HepG2 (cell line): Measurements from ENCODE around the gene CORO1C. TPM values are rescaled to one million over a fixed set of nuclear protein-coding genes. Genes with fewer than 3 reads are reported as not detected.
"Not testable (repeated sequence)": the region's sequence is repeated elsewhere in the genome, so short reads cannot be mapped to it uniquely, and the experiment has no call there.

Experiments used
- ATAC-seq: fragments of 200-7000 bp; cut with Tn5 transposase; 3 replicates; pipeline ENCODE4 v1.9.1; 2020; ENCODE audit warnings: mild to moderate bottlenecking, moderate library complexity
- BruUV-seq: library from RNA; stranded (reverse); fragments of 400-500 nt; replicated peaks from 2 replicates; lab custom pipeline; 2021; lab: Mats Ljungman, UMichigan
- CTCF ChIA-PET: fragments of 300-600 bp; formaldehyde crosslinking; extraction: SDS; loops from one replicate; lab custom pipeline; 2021; ENCODE audit warnings: low total read pairs, inconsistent platforms, low intra/inter-chr PET ratio; lab: Yijun Ruan, JAX
- POLR2A ChIA-PET: fragments of 350-600 bp; sonication (Branson Sonifier 250); formaldehyde crosslinking; loops from one replicate; lab custom pipeline; 2020; ENCODE audit warnings: antibody characterized with exemption, inconsistent platforms; lab: Yijun Ruan, JAX
- DNase-seq: peaks from one replicate; pipeline ENCODE4 v3.0.0-alpha.2; 2015; ENCODE audit warnings: low spot score
- FAIRE-seq: peaks from 3 replicates; lab custom pipeline; 2011; peaks lifted over from hg19 to GRCh38; lab: Jason Lieb, UNC
- H2AFZ ChIP-seq: one replicate; pipeline ENCODE4 v1.6.1; 2011; ENCODE audit warnings: low read length, inconsistent platforms
- H3K27ac ChIP-seq: fragments of 300-600 bp; 3 replicates; pipeline ENCODE4 v1.8.0; 2011; ENCODE audit warnings: mixed run types, mild to moderate bottlenecking, mixed read lengths, low read length, inconsistent platforms; ENCODE audit not compliant: insufficient read depth; ENCODE audit errors: extremely low read length
- H3K27me3 ChIP-seq, 2 experiments: fragments of 200-600 bp in 1 of 2; 2 replicates in 1 of 2; 3 replicates in 1 of 2; pipeline versions ENCODE4 v1.6.0 to v1.8.0; 2011; ENCODE audit warnings: low read length in 2 of 2, mild to moderate bottlenecking in 2 of 2, moderate library complexity in 2 of 2, inconsistent platforms in 1 of 2; ENCODE audit not compliant: insufficient read depth in 2 of 2, control insufficient read depth in 1 of 2
- H3K36me3 ChIP-seq, 2 experiments: fragments of 200-600 bp in 1 of 2; replicated peaks in 1 of 2; 2 replicates in 1 of 2; 3 replicates in 1 of 2; pipeline versions ENCODE4 v1.5.1 to v1.8.0; 2011; ENCODE audit warnings: low read length in 2 of 2, inconsistent platforms in 1 of 2; ENCODE audit not compliant: insufficient read depth in 2 of 2, control insufficient read depth in 1 of 2
- H3K4me1 ChIP-seq: 2 replicates; pipeline ENCODE4 v1.5.1; 2012; ENCODE audit warnings: low read length, inconsistent platforms; ENCODE audit not compliant: insufficient read depth
- H3K4me2 ChIP-seq: 2 replicates; pipeline ENCODE4 v1.6.0; 2011; ENCODE audit warnings: low read depth, low read length, inconsistent platforms
- H3K4me3 ChIP-seq, 3 experiments: fragments of 200-600 bp in 1 of 3; sonication (generic), shearing (Covaris generic) in 1 of 3; replicated peaks in 1 of 3; 2 replicates each; pipeline ENCODE4 v1.5.1; 2011 to 2016; ENCODE audit warnings: low read length in 3 of 3, inconsistent platforms in 2 of 3, low read depth in 2 of 3, mild to moderate bottlenecking in 2 of 3, control low read depth in 1 of 3, mixed read lengths in 1 of 3; ENCODE audit not compliant: insufficient read depth in 1 of 3
- H3K79me2 ChIP-seq: one replicate; pipeline ENCODE4 v1.6.1; 2011; ENCODE audit warnings: low read length, inconsistent platforms; ENCODE audit not compliant: insufficient read depth
- H3K9ac ChIP-seq: 2 replicates; pipeline ENCODE4 v1.6.0; 2011; ENCODE audit warnings: mild to moderate bottlenecking, low read depth, low read length, inconsistent platforms; ENCODE audit not compliant: insufficient read depth
- H3K9me3 ChIP-seq: 2 replicates; pipeline ENCODE4 v1.5.1; 2012; ENCODE audit warnings: mild to moderate bottlenecking, low read length
- H4K20me1 ChIP-seq: 2 replicates; pipeline ENCODE4 v1.6.0; 2011; ENCODE audit warnings: inconsistent platforms, mild to moderate bottlenecking, low read length, moderate library complexity; ENCODE audit not compliant: insufficient read depth
- FOXP1 ChIP-seq, 2 experiments: fragments of 450-650 bp in 1 of 2; IDR thresholded peaks; 2 replicates each; pipeline ENCODE4 v1.6.1; 2017 to 2018; ENCODE audit warnings: antibody characterized with exemption in 1 of 2
- HHEX ChIP-seq: IDR thresholded peaks from 2 replicates; pipeline ENCODE4 v1.6.1; 2016; ENCODE audit warnings: control low read depth
- IRF9 ChIP-seq: sonication (generic); formaldehyde crosslinking; IDR thresholded peaks from 2 replicates; pipeline ENCODE4 v1.8.0; 2022; ENCODE audit warnings: missing genetic modification reagents, mild to moderate bottlenecking, borderline replicate concordance
- KDM5B ChIP-seq: sonication (generic); formaldehyde crosslinking; IDR thresholded peaks from 2 replicates; pipeline ENCODE4 v1.4.0; 2020; ENCODE audit warnings: missing genetic modification reagents, mild to moderate bottlenecking, borderline replicate concordance
- MTA3 ChIP-seq: sonication (generic); formaldehyde crosslinking; IDR thresholded peaks from 2 replicates; pipeline ENCODE4 v1.4.0; 2020; ENCODE audit warnings: missing genetic modification reagents
- SSRP1 ChIP-seq: IDR thresholded peaks from 2 replicates; pipeline ENCODE4 v1.6.1; 2016; ENCODE audit warnings: control low read depth
- ZFP36L1 ChIP-seq: sonication (generic); formaldehyde crosslinking; IDR thresholded peaks from 2 replicates; pipeline ENCODE4 v1.8.0; 2022; ENCODE audit warnings: mild to moderate bottlenecking, missing genetic modification reagents, moderate library complexity
- ZMAT5 ChIP-seq: sonication (generic); formaldehyde crosslinking; IDR thresholded peaks from 2 replicates; pipeline ENCODE4 v1.5.0; 2020; ENCODE audit warnings: mild to moderate bottlenecking, low read depth, missing genetic modification reagents, borderline replicate concordance
- ZNF740 ChIP-seq: sonication (generic); formaldehyde crosslinking; IDR thresholded peaks from 2 replicates; pipeline ENCODE4 v1.4.0; 2020; ENCODE audit warnings: missing genetic modification reagents
- WGBS: methylation state at CpG from one replicate; pipeline ENCODE4 v1.1.6; 2017; ENCODE audit warnings: low lambda C conversion rate; 5-methylcytosine and 5-hydroxymethylcytosine counted together
- in situ Hi-C: cut with HindIII; loops from 2 replicates; pipeline ENCODE4 v1.10.0; 2017; ENCODE audit warnings: low pct_unique_long_range_greater_than_20kb; ENCODE audit not compliant: extremely low pct_ligation_motif_present
- intact Hi-C: fragments of 100-400 bp; cut with micrococcal nuclease; formaldehyde crosslinking; loops from one replicate; pipeline ENCODE4 v1.10.0; 2022; ENCODE audit not compliant: unreplicated experiment
- polyA plus RNA-seq, 8 experiments: library from polyadenylated mRNA; depleted of rRNA in 3 of 8; stranded (reverse) in 7 of 8; unstranded in 1 of 8; fragments of >200 nt; fragmentation: Illumina TruSeq in 4 of 8; extraction: Trizol in 4 of 8; gene quantifications; 2 replicates each; pipeline versions ENCODE4 v1.2.1 to v1.2.3, GENCODE V29; 2011 to 2016; ENCODE audit warnings: low read depth in 4 of 8, missing spikeins in 1 of 8, mixed read lengths in 1 of 8; ENCODE audit not compliant: insufficient read depth in 1 of 8
- total RNA-seq, 5 experiments: library from RNA; depleted of rRNA; stranded (reverse); fragments of >200 nt; fragmentation: Illumina TruSeq; extraction: Trizol; gene quantifications; 2 replicates each; pipeline ENCODE4 v1.2.3, GENCODE V29; 2016; ENCODE audit warnings: low read depth in 1 of 5

Gene CORO1C
- total and polyA plus RNA-seq, 2 of the 13 experiments (the other 11 are each of a cell fraction or from before 2014, with no cell fraction given) = 73.7 to 131 TPM

- TF ChIP-seq ZFP36L1 (CRISPR knock-in tag) (no peak), KDM5B (CRISPR knock-in tag) (no peak), MTA3 (CRISPR knock-in tag) (no peak), SSRP1 (CRISPR knock-in tag) (no peak), IRF9 (CRISPR knock-in tag) (no peak), ZMAT5 (no peak), FOXP1 (IDR thresholded peaks at IDR 0.05) (no peak), FOXP1 (CRISPR knock-in tag; IDR thresholded peaks at IDR 0.05) (no peak), HHEX (CRISPR knock-in tag) (no peak), ZNF740 (CRISPR knock-in tag) (no peak)
Measured at GRCh38 chr12:108619369-108620160, 111.8 kb downstream of the CORO1C start (continued).

GRCh38 chr12:108618953-108619274, 112.4 kb downstream of the CORO1C start:
- H2AFZ ChIP-seq, H3K4me3 ChIP-seq, H3K79me2 ChIP-seq, H3K4me2 ChIP-seq, H3K9ac ChIP-seq, H3K9me3 ChIP-seq, DNase-seq, H3K27ac ChIP-seq, FAIRE-seq, BruUV-seq, H4K20me1 ChIP-seq, ATAC-seq, H3K27me3 ChIP-seq, H3K36me3 ChIP-seq: not testable (repeated sequence)
- in situ Hi-C loops = loop anchor here (5.0 kb wide), 1 partner anchor 52 kb away; no protein-coding TSS in a partner anchor
- intact Hi-C loops = loop anchor here (1.0 kb wide), 2 partner anchors 56 to 629 kb away; no protein-coding TSS in a partner anchor
- POLR2A ChIA-PET = interaction anchor here (2.1 kb wide), 1 partner anchor 56 kb away, joined by 13 read pairs; the partner anchor contains the start of gene ISCU
- peaks cover 20% of the 10 kb centered on the region for H3K4me1 ChIP-seq
- CTCF ChIA-PET = interaction anchor here (3.0 kb wide), 1 partner anchor 55 kb away, joined by 45 read pairs; the partner anchor contains the start of gene ISCU
- 19% methylated on average over 4 of the region's 4 CpGs for WGBS
